ENCODE measurements around the gene PPP1R15B. TPM values are rescaled to one million over a fixed set of nuclear protein-coding genes. Genes with fewer than 3 reads are reported as not detected.

The PPP1R15B gene
- total RNA-seq, 2 experiments from 2014 or later, result 72.6 to 79.2 TPM

DNA sequence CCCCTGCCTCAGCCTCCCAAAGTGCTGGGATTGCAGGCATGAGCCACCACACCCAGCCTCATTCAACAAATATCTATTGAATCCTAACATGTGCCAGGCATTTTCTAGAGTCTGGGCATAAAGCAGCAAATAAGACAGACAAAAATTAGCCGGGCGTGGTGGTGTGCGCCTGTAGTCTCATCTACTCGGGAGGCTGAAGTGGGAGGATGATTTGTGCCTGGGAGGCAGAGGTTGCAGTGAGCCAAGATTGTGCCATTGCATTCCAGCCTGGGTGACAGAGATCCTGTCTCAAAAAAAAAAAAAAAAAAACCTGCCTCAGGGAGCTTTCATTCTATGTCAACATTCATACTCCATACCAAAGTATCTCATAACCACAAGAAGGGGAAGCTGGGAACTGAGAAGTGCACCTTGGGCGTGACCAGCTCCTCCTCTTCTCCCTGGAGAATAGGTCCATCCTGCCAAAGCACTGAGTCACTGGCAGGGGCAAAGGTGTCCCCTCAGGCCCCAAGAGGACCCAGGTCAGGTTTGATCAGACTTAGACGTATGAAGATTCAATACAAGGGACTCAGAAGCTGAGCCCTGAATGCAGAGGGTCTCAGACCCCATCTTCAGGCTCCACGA, 36.8 kb upstream of the PPP1R15B start:
- no TSS peak for BruUV-seq (replicated peaks)
- Histone ChIP-seq H3K9me2 (ENCODE audit: insufficient read depth, low read length) (no peaks in the 10 kb centered on the region), H3K9me3 (ENCODE audit: low read length) (no peaks in the 10 kb centered on the region), H3K36me3 (ENCODE audit: insufficient read depth, low read length) (no peaks in the 10 kb centered on the region), H3K4me2 (ENCODE audit: low read length) (no peak overlapping the region), H3K4me1 (ENCODE audit: insufficient read depth, low read length, poor library complexity, severe bottlenecking) (peaks cover 39% of the 10 kb centered on the region), H3K4me3 (ENCODE audit: low read depth, low read length, poor library complexity, severe bottlenecking) (no peak overlapping the region), H3K27ac (ENCODE audit: low read depth, low read length, poor library complexity, severe bottlenecking) (no peak overlapping the region), H4K20me1 (ENCODE audit: insufficient read depth, low read length) (no peaks in the 10 kb centered on the region), H2AFZ (ENCODE audit: low read length) (no peak overlapping the region), H3K79me2 (ENCODE audit: insufficient read depth, low read depth, low read length) (no peaks in the 10 kb centered on the region)
- peak; percentile 34 for DNase-seq (ENCODE audit: low spot score)
- ChIA-PET POLR2A (interaction anchor here (0.6 to 2.2 kb wide), 5 partner anchors 10 to 115 kb away, joined by 3 to 6 read pairs (median 5); no protein-coding TSS in a partner anchor), CTCF (ENCODE audit: unreplicated experiment) (interaction anchor here (0.7 to 1.4 kb wide), 3 partner anchors 32 to 298 kb away, joined by 3 to 5 read pairs (median 4); no protein-coding TSS in a partner anchor)
- TF ChIP-seq EZH2phosphoT487 (IDR thresholded peaks at IDR 0.05; ENCODE audit: borderline replicate concordance, low read depth, low read length), result no peak
- TF ChIP-seq, protein P1, sequence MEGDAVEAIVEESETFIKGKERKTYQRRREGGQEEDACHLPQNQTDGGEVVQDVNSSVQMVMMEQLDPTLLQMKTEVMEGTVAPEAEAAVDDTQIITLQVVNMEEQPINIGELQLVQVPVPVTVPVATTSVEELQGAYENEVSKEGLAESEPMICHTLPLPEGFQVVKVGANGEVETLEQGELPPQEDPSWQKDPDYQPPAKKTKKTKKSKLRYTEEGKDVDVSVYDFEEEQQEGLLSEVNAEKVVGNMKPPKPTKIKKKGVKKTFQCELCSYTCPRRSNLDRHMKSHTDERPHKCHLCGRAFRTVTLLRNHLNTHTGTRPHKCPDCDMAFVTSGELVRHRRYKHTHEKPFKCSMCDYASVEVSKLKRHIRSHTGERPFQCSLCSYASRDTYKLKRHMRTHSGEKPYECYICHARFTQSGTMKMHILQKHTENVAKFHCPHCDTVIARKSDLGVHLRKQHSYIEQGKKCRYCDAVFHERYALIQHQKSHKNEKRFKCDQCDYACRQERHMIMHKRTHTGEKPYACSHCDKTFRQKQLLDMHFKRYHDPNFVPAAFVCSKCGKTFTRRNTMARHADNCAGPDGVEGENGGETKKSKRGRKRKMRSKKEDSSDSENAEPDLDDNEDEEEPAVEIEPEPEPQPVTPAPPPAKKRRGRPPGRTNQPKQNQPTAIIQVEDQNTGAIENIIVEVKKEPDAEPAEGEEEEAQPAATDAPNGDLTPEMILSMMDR (conservative IDR thresholded peaks at IDR 0.05; ENCODE audit: low read length), result no peak
- intact Hi-C loops (cut with micrococcal nuclease; ENCODE audit: unreplicated experiment), result loop anchor here (10.0 kb wide), 1 partner anchor 116 kb away; no protein-coding TSS in a partner anchor

DNA sequence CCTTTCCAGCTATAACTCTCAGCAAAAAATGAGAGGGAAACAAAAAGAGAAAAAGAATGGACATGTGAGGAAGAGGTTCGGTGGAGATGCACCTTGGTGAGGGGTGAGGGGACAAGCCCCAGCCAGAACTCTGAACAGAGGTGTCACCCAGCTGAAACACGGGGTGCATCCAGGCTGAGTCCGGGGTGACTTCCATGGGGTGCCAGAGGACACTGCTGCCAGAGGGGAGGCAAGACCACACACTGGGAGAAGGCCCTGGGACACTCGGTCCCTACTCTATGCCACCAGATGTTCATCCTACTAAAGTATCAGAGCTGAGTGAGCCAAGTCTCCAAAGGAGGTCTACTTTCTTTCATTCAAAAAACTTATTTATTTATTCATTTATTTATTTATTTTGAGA, 36.1 kb upstream of the PPP1R15B start:
- Histone ChIP-seq H3K9me2 (ENCODE audit: insufficient read depth, low read length) (no peaks in the 10 kb centered on the region), H3K4me1 (ENCODE audit: insufficient read depth, low read length, poor library complexity, severe bottlenecking) (peaks cover 32% of the 10 kb centered on the region), H3K4me2 (ENCODE audit: low read length) (no peak overlapping the region), H2AFZ (ENCODE audit: low read length) (no peak overlapping the region), H3K79me2 (ENCODE audit: insufficient read depth, low read depth, low read length) (no peaks in the 10 kb centered on the region), H3K4me3 (ENCODE audit: low read depth, low read length, poor library complexity, severe bottlenecking) (no peak overlapping the region), H4K20me1 (ENCODE audit: insufficient read depth, low read length) (no peaks in the 10 kb centered on the region), H3K36me3 (ENCODE audit: insufficient read depth, low read length) (no peaks in the 10 kb centered on the region), H3K9me3 (ENCODE audit: low read length) (no peaks in the 10 kb centered on the region), H3K27ac (ENCODE audit: low read depth, low read length, poor library complexity, severe bottlenecking) (no peak overlapping the region)
- ChIA-PET POLR2A (interaction anchor here (1.4 to 1.8 kb wide), 3 partner anchors 51 to 55 kb away, joined by 3 to 7 read pairs (median 5); no protein-coding TSS in a partner anchor), CTCF (ENCODE audit: unreplicated experiment) (interaction anchor here (0.5 to 3.0 kb wide), 4 partner anchors 33 to 491 kb away, joined by 3 to 35 read pairs (median 9); partner anchors contain the start of gene PIK3C2B)
- no peak for DNase-seq (ENCODE audit: low spot score)
- TF ChIP-seq EZH2phosphoT487 (IDR thresholded peaks at IDR 0.05; ENCODE audit: borderline replicate concordance, low read depth, low read length), result no peak
- TF ChIP-seq, protein P1 (conservative IDR thresholded peaks at IDR 0.05; ENCODE audit: low read length), result no peak
- intact Hi-C loops (cut with micrococcal nuclease; ENCODE audit: unreplicated experiment), result loop anchor here (2.0 to 10.0 kb wide), 2 partner anchors 47 to 117 kb away; partner anchors contain the start of gene PIK3C2B
- no TSS peak for BruUV-seq (replicated peaks)

DNA sequence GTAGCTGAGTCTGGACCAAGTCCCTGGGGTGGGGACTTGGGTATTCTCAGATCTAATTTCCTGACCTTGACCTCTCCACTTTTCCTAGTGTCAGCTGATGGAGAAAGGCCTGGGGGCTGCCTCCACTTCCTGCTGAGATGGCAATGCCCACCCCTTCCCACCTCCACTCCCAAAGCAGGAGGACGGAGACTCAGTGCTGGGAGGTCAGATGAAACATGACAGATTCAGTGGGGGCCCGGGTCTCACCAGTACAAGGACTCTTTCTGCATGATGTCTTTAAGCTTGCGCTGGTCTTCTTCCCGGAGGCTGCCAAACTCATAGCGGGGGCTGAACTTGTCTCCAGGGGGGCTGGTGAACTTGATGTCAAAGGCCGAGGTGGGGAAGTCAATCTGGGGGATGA, 35.6 kb upstream of the PPP1R15B start:
- H3K4me1 ChIP-seq (ENCODE audit: insufficient read depth, low read length, poor library complexity, severe bottlenecking), result peaks cover 30% of the 10 kb centered on the region

More for the DNA sequence above, 35.6 kb upstream of the PPP1R15B start:
- Histone ChIP-seq H3K36me3 (ENCODE audit: insufficient read depth, low read length) (no peaks in the 10 kb centered on the region), H3K9me2 (ENCODE audit: insufficient read depth, low read length) (no peaks in the 10 kb centered on the region), H3K79me2 (ENCODE audit: insufficient read depth, low read depth, low read length) (no peaks in the 10 kb centered on the region), H3K4me3 (ENCODE audit: low read depth, low read length, poor library complexity, severe bottlenecking) (no peak overlapping the region), H3K4me2 (ENCODE audit: low read length) (no peak overlapping the region), H3K27ac (ENCODE audit: low read depth, low read length, poor library complexity, severe bottlenecking) (no peak overlapping the region), H4K20me1 (ENCODE audit: insufficient read depth, low read length) (no peaks in the 10 kb centered on the region), H3K9me3 (ENCODE audit: low read length) (no peaks in the 10 kb centered on the region), H2AFZ (ENCODE audit: low read length) (no peak overlapping the region)
- ChIA-PET CTCF (ENCODE audit: unreplicated experiment) (interaction anchor here (0.5 to 3.0 kb wide), 10 partner anchors 19 to 492 kb away, joined by 3 to 35 read pairs (median 6); partner anchors contain the start of gene PIK3C2B), POLR2A (interaction anchor here (0.7 to 1.8 kb wide), 6 partner anchors 32 to 56 kb away, joined by 3 to 7 read pairs (median 4); partner anchors contain the start of gene PIK3C2B)
- no peak for TF ChIP-seq EZH2phosphoT487 (IDR thresholded peaks at IDR 0.05; ENCODE audit: borderline replicate concordance, low read depth, low read length)
- TF ChIP-seq, protein P1 (conservative IDR thresholded peaks at IDR 0.05; ENCODE audit: low read length), result no peak
- intact Hi-C loops (cut with micrococcal nuclease; ENCODE audit: unreplicated experiment), result loop anchor here (2.0 to 10.0 kb wide), 2 partner anchors 48 to 118 kb away; partner anchors contain the start of gene PIK3C2B
- no peak for DNase-seq (ENCODE audit: low spot score)
- BruUV-seq (replicated peaks), result no TSS peak
